Placental pericyte (primary cell): ENCODE data around the gene HPF1. TPM values are rescaled to one million over a fixed set of nuclear protein-coding genes. Genes with fewer than 3 reads are reported as not detected.

Experiments used
- total RNA-seq: library from RNA; depleted of rRNA; stranded (reverse); fragments of >200 nt; gene quantifications from 2 replicates; pipeline ENCODE4 v1.2.3, GENCODE V29; 2012

Gene HPF1
- 24.7 and 27.1 TPM in 2 replicates for total RNA-seq

DNA sequence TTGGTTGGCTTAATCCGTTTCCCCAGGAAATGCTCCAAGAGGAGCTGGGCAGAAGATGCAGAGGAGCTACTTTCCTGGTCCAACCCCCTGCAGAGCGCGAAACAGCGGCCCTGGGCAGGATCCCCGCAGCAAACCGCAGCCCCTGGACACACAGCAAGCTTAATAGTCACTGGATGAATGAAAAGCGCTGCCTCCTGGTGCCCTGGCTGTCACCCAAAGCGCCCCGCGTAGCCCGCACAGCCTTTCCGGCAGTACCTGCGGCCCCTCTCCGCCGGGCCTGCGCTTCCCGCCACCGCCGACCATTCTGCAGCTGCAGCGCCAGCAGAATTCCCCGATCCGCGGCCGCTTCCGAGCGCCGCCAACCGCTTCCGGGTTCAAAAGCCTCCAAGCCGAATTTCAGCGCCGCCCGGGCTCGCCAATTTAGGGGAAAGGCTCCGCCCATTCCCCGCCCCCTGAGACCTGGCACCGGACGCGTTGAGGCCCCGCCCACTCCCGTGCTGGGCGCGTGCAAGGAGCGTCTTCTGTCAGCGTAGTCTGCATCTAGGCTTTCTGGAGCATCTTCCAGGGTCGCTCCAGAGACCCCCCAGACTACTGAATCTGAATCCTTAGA, at the start of gene HPF1:
HPF1 (minus strand) TSS at position 370 of the 610 bp plus-strand sequence; CDS start at position 303, 67 bp downstream.

Other genes with a start within 250 kb of the HPF1 start
- gene NEK1, start 145.4 kb downstream of the HPF1 start, total RNA-seq, result 6.8 and 8.4 TPM in 2 replicates
- 49.2 and 58.6 TPM in 2 replicates for gene CLCN3, start 137.4 kb downstream of the HPF1 start, total RNA-seq